GM18870 (cell line): ENCODE measurements around the gene HCFC1.
A peak's percentile ranks its signal among the peaks of the same experiment; 100 is the strongest.

Experiments
- ATAC-seq: cut with Tn5 transposase; IDR thresholded peaks from one replicate; pipeline ENCODE4 v1.9.1; 2021; ENCODE audit warnings: moderate library complexity; ENCODE audit not compliant: unreplicated experiment

Gene HCFC1

GRCh38 chrX:153971450-153972367 is at the start of gene HCFC1:
TSS of gene HCFC1 (minus strand) at chrX:153971818. CDS start at chrX:153970840, 978 bp downstream.
- peak; percentile 42 for ATAC-seq

- ATAC-seq = no peak
Measured at GRCh38 chrX:154021131-154021611, 49.6 kb upstream of the HCFC1 start.

- ATAC-seq = no peak
Measured at GRCh38 chrX:154020536-154021115, 49.0 kb upstream of the HCFC1 start.

- no peak for ATAC-seq
Measured at GRCh38 chrX:154019633-154020528, 48.3 kb upstream of the HCFC1 start, which contains the start of gene IRAK1. TSS of gene IRAK1 (minus strand) at chrX:154019902. CDS start at chrX:154019812, 90 bp downstream.

- no peak for ATAC-seq
Measured at GRCh38 chrX:154019061-154019621, 47.5 kb upstream of the HCFC1 start.

GRCh38 chrX:154018518-154019060 is 47.0 kb upstream of the HCFC1 start:
- no peak for ATAC-seq

GRCh38 chrX:154017766-154018517 is 46.3 kb upstream of the HCFC1 start:
- ATAC-seq = no peak

- ATAC-seq = no peak
Measured at GRCh38 chrX:154016366-154017076, 44.9 kb upstream of the HCFC1 start.

- no peak for ATAC-seq
Measured at GRCh38 chrX:154015581-154016264, 44.1 kb upstream of the HCFC1 start.

GRCh38 chrX:154014429-154015380 is 43.1 kb upstream of the HCFC1 start:
- no peak for ATAC-seq

- no peak for ATAC-seq
Measured at GRCh38 chrX:154013614-154014360, 42.2 kb upstream of the HCFC1 start.

GRCh38 chrX:154013001-154013421 is 41.4 kb upstream of the HCFC1 start:
- no peak for ATAC-seq

GRCh38 chrX:154012336-154012991 is 40.8 kb upstream of the HCFC1 start:
- ATAC-seq = no peak

- ATAC-seq = no peak
Measured at GRCh38 chrX:154011376-154012335, 40.0 kb upstream of the HCFC1 start.
